CD14-positive monocyte (primary cell): Measurements from ENCODE around the gene TAF1A. TPM values are rescaled to one million over a fixed set of nuclear protein-coding genes. Genes with fewer than 3 reads are reported as not detected.

Source experiments
- DNase-seq, 3 donors: peaks; one replicate each; pipeline ENCODE4 v3.0.0-alpha.2; 2011 to 2022
- H2AFZ ChIP-seq: 2 replicates; pipeline ENCODE4 v1.6.0; 2012; ENCODE audit warnings: mild to moderate bottlenecking, low read depth, low read length, inconsistent platforms; ENCODE audit not compliant: insufficient read depth, poor library complexity, severe bottlenecking
- H3K27ac ChIP-seq, 2 donors: 1 replicate in 1 of 2; 2 replicates in 1 of 2; pipeline ENCODE4 v1.5.1; 2012 to 2013; ENCODE audit warnings: low read length in 2 of 2, control low read depth in 1 of 2, inconsistent platforms in 1 of 2, low read depth in 1 of 2, mild to moderate bottlenecking in 1 of 2
- H3K27me3 ChIP-seq, 2 donors: one replicate each; pipeline versions ENCODE4 v1.6.0 to v1.6.1; 2011 to 2013; ENCODE audit warnings: low read length in 2 of 2; ENCODE audit not compliant: control insufficient read depth in 2 of 2, insufficient read depth in 2 of 2
- H3K36me3 ChIP-seq, 2 donors: replicated peaks in 1 of 2; 1 replicate in 1 of 2; 2 replicates in 1 of 2; pipeline versions ENCODE4 v1.5.1 to v1.6.1; 2012 to 2013; ENCODE audit warnings: low read length in 2 of 2, control low read depth in 1 of 2, inconsistent platforms in 1 of 2, mild to moderate bottlenecking in 1 of 2; ENCODE audit not compliant: insufficient read depth in 2 of 2, control insufficient read depth in 1 of 2
- H3K4me1 ChIP-seq, 2 donors: 1 replicate in 1 of 2; 2 replicates in 1 of 2; pipeline versions ENCODE4 v1.5.1 to v1.6.1; 2012 to 2013; ENCODE audit warnings: low read length in 2 of 2, control low read depth in 1 of 2, inconsistent platforms in 1 of 2, mild to moderate bottlenecking in 1 of 2, moderate library complexity in 1 of 2; ENCODE audit not compliant: insufficient read depth in 2 of 2, control insufficient read depth in 1 of 2
- H3K4me2 ChIP-seq: replicated peaks from 2 replicates; pipeline ENCODE3; 2012; ENCODE audit warnings: low read length, moderate library complexity, mild to moderate bottlenecking; ENCODE audit not compliant: poor library complexity, severe bottlenecking; ENCODE audit errors: extremely low read depth
- H3K4me3 ChIP-seq, 3 experiments: fragments of 200-600 bp in 1 of 3; sonication (generic) in 1 of 3; replicated peaks in 1 of 3; 1 replicate in 2 of 3; 2 replicates in 1 of 3; pipeline ENCODE4 v1.5.1; 2011 to 2013; ENCODE audit warnings: low read length in 3 of 3, mild to moderate bottlenecking in 3 of 3, control low read depth in 2 of 3, low read depth in 2 of 3, inconsistent platforms in 1 of 3, moderate library complexity in 1 of 3
- H3K79me2 ChIP-seq: 2 replicates; pipeline ENCODE4 v1.6.0; 2012; ENCODE audit warnings: mild to moderate bottlenecking, control low read depth, inconsistent platforms, low read length, moderate library complexity; ENCODE audit not compliant: insufficient read depth
- H3K9ac ChIP-seq: 2 replicates; pipeline ENCODE4 v1.6.0; 2017; ENCODE audit warnings: low read length, mild to moderate bottlenecking; ENCODE audit not compliant: insufficient read depth, poor library complexity, severe bottlenecking
- H3K9me3 ChIP-seq, 2 donors: replicated peaks in 1 of 2; 1 replicate in 1 of 2; 2 replicates in 1 of 2; pipeline versions ENCODE4 v1.5.1 to v1.6.1; 2012 to 2013; ENCODE audit warnings: low read length in 2 of 2, control low read depth in 1 of 2; ENCODE audit not compliant: control insufficient read depth in 1 of 2, insufficient read depth in 1 of 2
- H4K20me1 ChIP-seq: 2 replicates; pipeline ENCODE4 v1.6.0; 2012; ENCODE audit warnings: mild to moderate bottlenecking, low read length, control low read depth, moderate library complexity; ENCODE audit not compliant: insufficient read depth
- H3K27ac Mint-ChIP-seq, 7 donors: one replicate each; pipeline ENCODE4 v1.8.0; 2020; ENCODE audit warnings: mild to moderate bottlenecking in 7 of 7, mixed read lengths in 7 of 7, moderate library complexity in 6 of 7, inconsistent platforms in 2 of 7
- H3K27me3 Mint-ChIP-seq, 3 donors: one replicate each; pipeline ENCODE4 v1.8.0; 2021 to 2022; ENCODE audit warnings: low read depth in 3 of 3, mild to moderate bottlenecking in 3 of 3, mixed read lengths in 3 of 3, moderate library complexity in 3 of 3, inconsistent platforms in 1 of 3
- H3K36me3 Mint-ChIP-seq, 2 donors: one replicate each; pipeline ENCODE4 v1.8.0; 2020; ENCODE audit warnings: mixed read lengths in 2 of 2, inconsistent platforms in 1 of 2, mild to moderate bottlenecking in 1 of 2
- H3K4me1 Mint-ChIP-seq: one replicate; pipeline ENCODE4 v1.8.0; 2020; ENCODE audit warnings: mild to moderate bottlenecking, mixed read lengths
- H3K4me3 Mint-ChIP-seq, 2 donors: one replicate each; pipeline ENCODE4 v1.8.0; 2020; ENCODE audit warnings: mild to moderate bottlenecking in 2 of 2, mixed read lengths in 2 of 2, moderate library complexity in 1 of 2
- H3K9me3 Mint-ChIP-seq, 7 donors: one replicate each; pipeline ENCODE4 v1.8.0; 2020 to 2022; ENCODE audit warnings: mixed read lengths in 7 of 7, mild to moderate bottlenecking in 6 of 7, moderate library complexity in 6 of 7, inconsistent platforms in 2 of 7
- CTCF ChIP-seq: fragments of 200-600 bp; IDR thresholded peaks from one replicate; pipeline ENCODE4 v1.8.0; 2022; ENCODE audit warnings: antibody characterized with exemption, mild to moderate bottlenecking
- WGBS: methylation state at CpG from one replicate; pipeline ENCODE4 v1.1.5; 2013; ENCODE audit warnings: missing lambda C conversion rate; ENCODE audit not compliant: insufficient coverage; 5-methylcytosine and 5-hydroxymethylcytosine counted together
- intact Hi-C, 2 donors: fragments of 100-400 bp; cut with micrococcal nuclease; formaldehyde crosslinking; loops; one replicate each; pipeline versions ENCODE4 v1.15.0 to v1.15.1; 2023
- polyA plus RNA-seq, 3 donors: library from polyadenylated mRNA; depleted of rRNA in 1 of 3; unstranded in 2 of 3; stranded (reverse) in 1 of 3; fragments of 300-500 nt in 2 of 3; fragments of >200 nt in 1 of 3; fragmentation: Illumina TruSeq in 2 of 3; gene quantifications; 1 replicate in 2 of 3; 2 replicates in 1 of 3; pipeline ENCODE4 v1.2.3, GENCODE V29; 2012 to 2021

Gene TAF1A
- polyA plus RNA-seq, 3 donors, result 1.3 to 5.1 (median 2.5) TPM

GRCh38 chr1:222554177-222554576 is 35.6 kb downstream of the TAF1A start:
- DNase-seq, result no peak
- H3K4me2 ChIP-seq, result no peak overlapping the region
- Mint-ChIP-seq H3K36me3 (peaks cover 25 to 32% of the 10 kb centered on the region in 2 donors), H3K9me3 (peaks cover 0 to 2% (median 0%) of the 10 kb centered on the region in 7 donors), H3K4me3 (no peak overlapping the region), H3K27me3 (peaks cover 0 to 3% (median 2%) of the 10 kb centered on the region in 3 donors), H3K27ac (no peak overlapping the region), H3K4me1 (no peaks in the 10 kb centered on the region)
- H3K4me3 ChIP-seq, result no peak overlapping the region
- H3K79me2 ChIP-seq, result no peaks in the 10 kb centered on the region
- no peak overlapping the region for H3K27ac ChIP-seq
- H4K20me1 ChIP-seq, result no peaks in the 10 kb centered on the region
- no peaks in the 10 kb centered on the region for H3K9me3 ChIP-seq
- no peak for TF ChIP-seq CTCF
- intact Hi-C loops, result no loop called here
- H3K4me1 ChIP-seq, result no peaks in the 10 kb centered on the region
- no peak overlapping the region for H2AFZ ChIP-seq
- peaks cover 25 to 38% of the 10 kb centered on the region in 2 donors for H3K36me3 ChIP-seq
- no CpG with 5 or more reads among the region's 5 CpGs for WGBS
- no peak overlapping the region for H3K9ac ChIP-seq
- no peaks in the 10 kb centered on the region for H3K27me3 ChIP-seq

GRCh38 chr1:222552882-222553281 is 36.9 kb downstream of the TAF1A start:
- DNase-seq, result no peak
- Mint-ChIP-seq H3K36me3 (peaks cover 24 to 28% of the 10 kb centered on the region in 2 donors), H3K4me3 (no peak overlapping the region), H3K9me3 (peaks cover 0 to 2% (median 0%) of the 10 kb centered on the region in 7 donors), H3K27me3 (peaks cover 0 to 5% (median 2%) of the 10 kb centered on the region in 3 donors), H3K4me1 (no peaks in the 10 kb centered on the region), H3K27ac (no peak overlapping the region)
- Histone ChIP-seq H4K20me1 (no peaks in the 10 kb centered on the region), H3K27ac (no peak overlapping the region), H3K9ac (no peak overlapping the region), H3K4me3 (no peak overlapping the region), H3K9me3 (no peaks in the 10 kb centered on the region), H2AFZ (no peak overlapping the region), H3K4me1 (no peaks in the 10 kb centered on the region), H3K79me2 (no peaks in the 10 kb centered on the region), H3K27me3 (no peaks in the 10 kb centered on the region), H3K4me2 (no peak overlapping the region), H3K36me3 (peaks cover 16 to 28% of the 10 kb centered on the region in 2 donors)
- intact Hi-C loops, result no loop called here
- no peak for TF ChIP-seq CTCF
- 100% methylated on average over 4 of the region's 5 CpGs for WGBS
